Esophagus muscularis mucosa (tissue), 4 donors: ENCODE results near the gene CDC16. TPM values are rescaled to one million over a fixed set of nuclear protein-coding genes. Genes with fewer than 3 reads are reported as not detected.

Experiments used
- DNase-seq: peaks from one replicate; pipeline ENCODE4 v3.0.0-alpha.2; 2017; ENCODE audit errors: extremely low spot score
- H3K27ac ChIP-seq, 4 donors: fragments of 200-600 bp; sonication (generic); replicated peaks in 1 of 4; 1 replicate in 3 of 4; 2 replicates in 1 of 4; pipeline ENCODE4 v1.5.1; 2016 to 2019; ENCODE audit warnings: mild to moderate bottlenecking in 1 of 4
- H3K27me3 ChIP-seq, 4 donors: fragments of 200-600 bp; sonication (generic); one replicate each; pipeline versions ENCODE4 v1.5.1 to v1.6.0; 2016 to 2019
- H3K36me3 ChIP-seq, 4 donors: fragments of 200-600 bp; sonication (generic); one replicate each; pipeline ENCODE4 v1.5.1; 2016 to 2019
- H3K4me1 ChIP-seq, 4 donors: fragments of 200-600 bp; sonication (generic); one replicate each; pipeline ENCODE4 v1.5.1; 2016 to 2019
- H3K4me3 ChIP-seq, 4 donors: fragments of 200-600 bp; sonication (generic); 1 replicate in 2 of 4; 2 replicates in 2 of 4; pipeline ENCODE4 v1.5.1; 2016 to 2019; ENCODE audit warnings: mild to moderate bottlenecking in 4 of 4, moderate library complexity in 1 of 4
- H3K9me3 ChIP-seq, 4 donors: fragments of 200-600 bp; sonication (generic); 1 replicate in 3 of 4; 2 replicates in 1 of 4; pipeline ENCODE4 v1.5.1; 2016 to 2019
- CTCF ChIP-seq, 3 experiments: fragments of 200-600 bp in 2 of 3; fragments of 450-650 bp in 1 of 3; sonication (generic) in 2 of 3; IDR thresholded peaks; one replicate each; pipeline ENCODE4 v1.5.1; 2017 to 2019; ENCODE audit warnings: antibody characterized with exemption in 3 of 3, mild to moderate bottlenecking in 2 of 3, moderate library complexity in 1 of 3
- EP300 ChIP-seq: sonication (generic); formaldehyde crosslinking; IDR thresholded peaks from one replicate; pipeline ENCODE4 v1.6.1; 2017; ENCODE audit warnings: antibody characterized with exemption
- POLR2A ChIP-seq: fragments of 450-650 bp; IDR thresholded peaks from one replicate; pipeline ENCODE4 v1.6.1; 2017; ENCODE audit warnings: antibody characterized with exemption, moderate library complexity, mild to moderate bottlenecking, low read depth
- POLR2AphosphoS5 ChIP-seq, 2 donors: sonication (generic); formaldehyde crosslinking; IDR thresholded peaks; one replicate each; pipeline ENCODE4 v1.6.1; 2017; ENCODE audit warnings: antibody characterized with exemption in 2 of 2
- WGBS: methylation state at CpG from one replicate; pipeline ENCODE4 v1.1.5; 2018; 5-methylcytosine and 5-hydroxymethylcytosine counted together
- intact Hi-C: fragments of 100-400 bp; cut with DNase I; formaldehyde crosslinking; loops from one replicate; pipeline ENCODE4 v1.15.1; 2023
- total RNA-seq, 4 donors: library from RNA; depleted of rRNA; stranded (reverse); fragments of >200 nt; gene quantifications; one replicate each; pipeline versions ENCODE4 v1.1.0 to v1.2.1, GENCODE V29; 2016

CDC16 gene
- total RNA-seq, 4 donors from 2014 or later = 33.0 to 55.6 (median 42.5) TPM

DNA sequence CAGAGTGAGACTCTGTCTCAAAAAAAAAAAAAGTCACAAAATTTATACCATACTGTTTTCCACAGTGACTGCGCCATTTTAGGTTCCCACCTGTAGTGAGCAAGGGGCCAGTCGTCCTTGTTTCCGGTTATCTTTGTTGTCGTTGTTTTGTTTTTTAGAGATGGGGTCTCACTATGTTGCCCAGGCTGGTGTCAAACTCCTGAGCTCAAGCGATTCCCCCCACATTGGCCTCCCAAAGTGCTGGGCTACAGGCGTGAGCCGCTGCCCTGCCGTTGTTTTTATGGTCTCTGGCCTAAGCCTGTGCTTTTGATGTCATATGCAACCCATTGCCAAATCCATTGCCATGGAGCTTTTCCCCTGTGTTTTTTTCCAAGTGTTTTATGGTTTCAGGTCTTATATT lies 50.0 kb downstream of the CDC16 start:
- H3K9me3 ChIP-seq = no peaks in the 10 kb centered on the region
- intact Hi-C loops = no loop called here
- no peaks in the 10 kb centered on the region for H3K27me3 ChIP-seq
- TF ChIP-seq CTCF (IDR thresholded peaks at IDR 0.05) (no peak), EP300 (no peak), POLR2A (no peak), POLR2AphosphoS5 (IDR thresholded peaks at IDR 0.05) (no peak)
- H3K4me3 ChIP-seq = no peak overlapping the region
- peaks cover 10 to 51% (median 43%) of the 10 kb centered on the region in 4 donors for H3K36me3 ChIP-seq
- no peak for DNase-seq
- H3K27ac ChIP-seq = no peak overlapping the region
- 96% methylated on average over 8 of the region's 8 CpGs for WGBS
- peaks cover 14 to 40% (median 39%) of the 10 kb centered on the region in 4 donors for H3K4me1 ChIP-seq

DNA sequence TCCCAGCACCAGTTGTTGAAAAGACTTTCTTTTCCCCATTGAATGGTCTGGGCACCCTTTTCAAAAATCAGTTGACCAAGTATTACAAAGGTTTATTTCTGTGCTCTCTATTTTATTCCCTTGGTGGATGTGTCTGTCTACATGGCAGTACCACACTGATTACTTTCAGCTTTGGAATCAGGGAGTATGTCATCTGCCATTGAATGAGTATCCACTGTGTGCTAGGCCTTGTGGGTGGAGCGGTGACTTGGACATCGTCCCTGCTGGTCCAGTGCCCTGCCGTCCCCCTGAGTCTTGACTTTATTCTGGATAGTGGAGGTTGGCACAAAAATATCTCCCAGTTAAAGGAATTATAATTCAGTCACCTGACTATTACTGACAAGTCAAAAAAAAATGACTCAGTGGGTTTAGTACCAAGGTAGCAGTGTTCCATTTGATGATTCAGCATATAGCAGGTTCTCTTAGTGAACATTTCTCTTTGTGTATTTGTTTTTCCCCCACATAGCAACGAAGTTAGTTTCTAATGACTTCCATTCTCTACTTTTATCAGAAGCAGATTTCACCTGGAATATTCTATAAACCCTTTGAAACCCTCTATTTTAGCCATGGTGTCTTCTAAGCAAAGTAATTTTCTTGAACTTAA lies 50.6 kb downstream of the CDC16 start:
- 84% methylated on average over 4 of the region's 4 CpGs for WGBS
- no peak overlapping the region for H3K27ac ChIP-seq
- H3K36me3 ChIP-seq = peaks cover 10 to 55% (median 49%) of the 10 kb centered on the region in 4 donors
- intact Hi-C loops = no loop called here
- H3K9me3 ChIP-seq = no peaks in the 10 kb centered on the region
- no peak for DNase-seq
- H3K4me3 ChIP-seq = no peak overlapping the region
- no peaks in the 10 kb centered on the region for H3K27me3 ChIP-seq
- peaks cover 14 to 39% (median 35%) of the 10 kb centered on the region in 4 donors for H3K4me1 ChIP-seq
- TF ChIP-seq EP300 (no peak), POLR2A (no peak), POLR2AphosphoS5 (IDR thresholded peaks at IDR 0.05) (no peak), CTCF (IDR thresholded peaks at IDR 0.05) (no peak)

- Histone ChIP-seq H3K36me3 (peaks cover 13 to 66% (median 59%) of the 10 kb centered on the region in 4 donors), H3K4me3 (no peak overlapping the region), H3K27me3 (no peaks in the 10 kb centered on the region), H3K9me3 (no peaks in the 10 kb centered on the region), H3K4me1 (peaks cover 8 to 31% (median 28%) of the 10 kb centered on the region in 4 donors), H3K27ac (no peak overlapping the region)
- WGBS = 90% methylated on average over 8 of the region's 8 CpGs
- TF ChIP-seq POLR2A = no peak
- no peak for TF ChIP-seq CTCF (IDR thresholded peaks at IDR 0.05)
- TF ChIP-seq EP300 = no peak
- no peak for TF ChIP-seq POLR2AphosphoS5 (IDR thresholded peaks at IDR 0.05)
- no peak for DNase-seq
- intact Hi-C loops = no loop called here
Measured at GRCh38 chr13:114286808-114287207, 52.1 kb downstream of the CDC16 start.

- TF ChIP-seq POLR2AphosphoS5 (IDR thresholded peaks at IDR 0.05) (no peak), POLR2A (no peak), CTCF (IDR thresholded peaks at IDR 0.05) (no peak), EP300 (no peak)
Measured at GRCh38 chr13:114288157-114288591, 53.5 kb downstream of the CDC16 start.

More at GRCh38 chr13:114288157-114288591, 53.5 kb downstream of the CDC16 start:
- Histone ChIP-seq H3K9me3 (no peaks in the 10 kb centered on the region), H3K36me3 (peaks cover 27 to 80% (median 72%) of the 10 kb centered on the region in 4 donors), H3K4me3 (no peak overlapping the region), H3K27me3 (no peaks in the 10 kb centered on the region), H3K4me1 (peaks cover under 1 to 22% (median 19%) of the 10 kb centered on the region in 4 donors), H3K27ac (no peak overlapping the region)
- DNase-seq = no peak
- 88% methylated on average over 8 of the region's 8 CpGs for WGBS
- intact Hi-C loops = no loop called here
